ENCODE results near the gene CDH23.

GRCh38 chr10:71483135-71483534 is 86.4 kb downstream of the CDH23 start:
- TF ChIP-seq CTCF (IDR thresholded peaks at IDR 0.05) (no peak), POLR2AphosphoS5 (IDR thresholded peaks at IDR 0.05) (no peak), EP300 (IDR thresholded peaks at IDR 0.05) (no peak), POLR2A (IDR thresholded peaks at IDR 0.05) (no peak)

Data from suprapubic skin (tissue), 4 donors.